Esophagus muscularis mucosa (tissue), 3 donors: ENCODE results near the gene ASXL1.

ENCODE experiments used
- POLR2AphosphoS5 ChIP-seq, 2 donors: sonication (generic); formaldehyde crosslinking; IDR thresholded peaks; one replicate each; pipeline ENCODE4 v1.6.1; 2017; ENCODE audit warnings: antibody characterized with exemption in 2 of 2
- TF ChIP-seq, protein P1 (sequence below), 3 experiments: fragments of 200-600 bp in 2 of 3; fragments of 450-650 bp in 1 of 3; sonication (generic) in 2 of 3; IDR thresholded peaks; one replicate each; pipeline ENCODE4 v1.5.1; 2017 to 2019; ENCODE audit warnings: antibody characterized with exemption in 3 of 3, mild to moderate bottlenecking in 2 of 3, moderate library complexity in 1 of 3

DNA sequence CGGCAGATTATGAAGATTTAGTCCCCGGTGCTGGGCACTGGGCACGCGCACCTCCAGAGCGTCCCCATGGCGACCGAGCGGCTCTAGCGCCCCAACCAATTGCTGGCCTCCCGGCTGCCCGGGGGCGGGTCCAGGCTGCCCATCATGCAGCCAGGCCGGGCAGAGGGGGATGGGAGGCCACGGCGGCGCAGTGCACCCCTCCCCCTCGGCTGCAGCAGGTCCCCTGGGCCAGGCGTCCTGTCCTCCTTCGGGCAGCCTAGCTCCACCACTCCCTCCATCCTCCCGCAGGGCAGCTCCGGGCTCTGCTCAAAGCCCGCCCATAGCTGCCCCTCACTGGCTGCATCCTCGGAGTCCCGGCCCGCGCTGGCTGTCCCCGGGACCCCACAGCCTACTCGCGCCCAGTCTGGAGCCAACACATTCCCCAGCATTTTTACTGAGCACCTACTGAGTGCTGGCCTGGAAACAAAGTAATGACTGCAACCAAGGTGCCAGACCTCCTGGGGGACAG, 99.4 kb downstream of the ASXL1 start:
- TF ChIP-seq, protein P1, sequence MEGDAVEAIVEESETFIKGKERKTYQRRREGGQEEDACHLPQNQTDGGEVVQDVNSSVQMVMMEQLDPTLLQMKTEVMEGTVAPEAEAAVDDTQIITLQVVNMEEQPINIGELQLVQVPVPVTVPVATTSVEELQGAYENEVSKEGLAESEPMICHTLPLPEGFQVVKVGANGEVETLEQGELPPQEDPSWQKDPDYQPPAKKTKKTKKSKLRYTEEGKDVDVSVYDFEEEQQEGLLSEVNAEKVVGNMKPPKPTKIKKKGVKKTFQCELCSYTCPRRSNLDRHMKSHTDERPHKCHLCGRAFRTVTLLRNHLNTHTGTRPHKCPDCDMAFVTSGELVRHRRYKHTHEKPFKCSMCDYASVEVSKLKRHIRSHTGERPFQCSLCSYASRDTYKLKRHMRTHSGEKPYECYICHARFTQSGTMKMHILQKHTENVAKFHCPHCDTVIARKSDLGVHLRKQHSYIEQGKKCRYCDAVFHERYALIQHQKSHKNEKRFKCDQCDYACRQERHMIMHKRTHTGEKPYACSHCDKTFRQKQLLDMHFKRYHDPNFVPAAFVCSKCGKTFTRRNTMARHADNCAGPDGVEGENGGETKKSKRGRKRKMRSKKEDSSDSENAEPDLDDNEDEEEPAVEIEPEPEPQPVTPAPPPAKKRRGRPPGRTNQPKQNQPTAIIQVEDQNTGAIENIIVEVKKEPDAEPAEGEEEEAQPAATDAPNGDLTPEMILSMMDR (IDR thresholded peaks at IDR 0.05): no peak
- no peak for TF ChIP-seq POLR2AphosphoS5 (IDR thresholded peaks at IDR 0.05)
